Stimulated activated CD8-positive, alpha-beta memory T cell treated with anti-CD3 and anti-CD28 coated beads, Interleukin-2, amount 100 ng/mL, for 1 hour (primary cell): ENCODE data around the gene TBC1D25.
A peak's percentile ranks its signal among the peaks of the same experiment; 100 is the strongest.

Experiments
- DNase-seq, 2 donors: peaks; one replicate each; pipeline ENCODE4 v3.0.0-alpha.2; 2020; ENCODE audit warnings: low read depth in 2 of 2

Gene TBC1D25

GRCh38 chrX:48560056-48560455 is 20.5 kb downstream of the TBC1D25 start:
- no peak for DNase-seq

DNA sequence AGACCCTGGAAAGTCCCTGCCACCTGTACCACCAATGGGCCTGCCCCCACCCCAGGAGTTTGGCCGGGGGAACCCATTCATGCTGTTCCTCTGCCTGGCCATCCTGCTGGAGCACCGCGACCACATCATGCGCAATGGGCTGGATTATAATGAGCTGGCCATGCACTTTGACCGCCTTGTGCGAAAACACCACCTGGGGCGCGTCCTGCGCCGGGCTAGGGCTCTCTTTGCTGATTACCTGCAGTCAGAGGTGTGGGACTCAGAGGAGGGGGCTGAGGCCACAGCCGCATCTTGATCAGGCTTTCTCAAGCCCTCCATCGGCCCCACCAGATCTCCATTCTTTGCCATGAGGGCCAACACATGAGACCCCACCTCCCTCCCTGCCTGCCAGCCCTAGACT is 21.2 kb downstream of the TBC1D25 start:
- DNase-seq, result no peak

DNA sequence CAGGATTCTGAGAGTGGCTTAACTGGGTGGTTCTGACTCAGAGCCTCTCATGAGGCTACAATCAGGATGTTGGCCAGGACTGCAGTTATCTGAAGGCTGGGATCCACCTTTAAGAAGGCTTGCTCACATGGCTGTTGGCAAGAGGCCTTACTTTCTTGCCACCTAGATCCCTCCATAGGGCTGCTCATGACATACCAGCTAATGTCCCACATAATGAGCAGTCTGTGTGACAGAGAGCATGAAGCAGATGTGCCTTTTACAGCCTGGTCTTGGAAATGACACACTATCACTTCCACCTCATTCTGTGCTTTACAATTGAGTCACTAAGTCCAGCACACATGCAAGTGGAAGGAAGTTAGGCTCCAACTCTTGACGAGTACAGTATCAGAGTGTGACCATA is 30.4 kb downstream of the TBC1D25 start:
- no peak for DNase-seq

DNA sequence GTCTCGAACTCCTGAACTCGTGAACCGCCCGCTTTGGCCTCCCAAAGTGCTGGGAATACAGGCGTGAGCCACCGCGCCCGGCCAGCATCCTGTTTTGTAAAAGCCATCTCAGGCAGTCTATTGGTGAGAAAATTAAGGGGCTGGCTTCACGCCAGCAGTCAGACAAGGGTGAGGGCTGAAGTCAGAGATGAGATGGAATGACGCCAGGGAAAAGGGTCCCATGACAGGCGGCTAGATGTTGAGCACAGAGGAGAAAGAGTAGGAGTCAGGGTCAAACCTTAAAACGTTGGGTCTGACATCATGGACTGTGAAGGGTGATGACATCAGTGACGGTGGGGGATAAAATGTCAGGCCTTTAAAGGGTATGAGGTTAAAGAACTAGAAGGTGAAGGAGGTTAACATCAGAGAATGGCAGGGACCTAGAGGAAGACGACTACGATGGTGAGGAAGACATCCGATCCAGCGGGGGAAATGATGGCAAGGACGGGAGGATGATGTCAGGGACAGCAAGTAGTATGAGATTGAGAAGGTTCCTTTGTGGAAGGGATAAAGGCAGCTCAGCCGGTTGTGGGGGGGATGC is 34.3 kb downstream of the TBC1D25 start:
- DNase-seq, result no peak

DNA sequence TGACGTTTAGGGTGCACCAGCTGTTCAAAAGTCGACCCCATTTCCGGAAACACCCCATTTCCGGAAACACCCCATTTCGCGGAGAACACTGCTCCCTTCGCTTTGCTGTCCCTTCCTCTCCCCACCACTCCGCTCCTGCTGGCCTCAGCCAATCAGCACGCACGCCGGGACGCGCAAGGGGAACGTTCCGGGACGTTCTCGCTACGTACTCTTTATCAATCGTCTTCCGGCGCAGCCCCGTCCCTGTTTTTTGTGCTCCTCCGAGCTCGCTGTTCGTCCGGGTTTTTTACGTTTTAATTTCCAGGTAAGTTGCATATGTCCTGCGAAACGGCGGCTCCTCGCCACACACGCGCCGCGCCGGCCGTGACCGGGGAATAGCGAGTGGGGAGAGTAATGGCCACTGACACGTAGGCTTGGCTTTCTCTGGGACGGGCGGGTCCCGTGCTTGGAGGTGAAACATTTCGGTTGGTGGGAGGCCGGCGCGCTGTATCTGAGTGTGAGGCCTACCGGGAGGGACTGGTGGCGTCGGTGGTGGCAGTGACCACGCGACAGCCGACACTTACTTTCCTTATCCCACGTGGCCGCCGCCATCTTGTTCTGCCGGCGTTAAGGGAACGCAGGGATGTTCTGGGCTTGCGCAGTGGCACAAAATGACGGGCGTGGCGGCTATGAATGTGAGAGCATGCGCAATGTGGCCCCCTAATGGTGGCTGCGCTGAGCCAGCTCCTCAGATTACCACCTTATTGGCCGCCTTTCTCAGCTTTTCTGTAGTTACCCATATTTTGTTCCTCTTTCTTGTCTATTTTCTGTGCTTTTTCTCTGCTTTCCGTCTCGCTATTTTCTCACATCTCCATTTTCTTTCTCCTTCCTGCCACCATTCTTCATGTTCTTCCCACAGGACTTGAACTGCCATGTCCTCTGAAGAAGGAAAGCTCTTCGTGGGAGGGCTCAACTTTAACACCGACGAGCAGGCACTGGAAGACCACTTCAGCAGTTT is 35.1 kb downstream of the TBC1D25 start, which contains the start of gene RBM3:
RBM3 (plus strand) TSS at position 215 of the 997 bp plus-strand sequence; CDS start at position 912, 697 bp downstream.
- peak; percentile 79 to 87 for DNase-seq

GRCh38 chrX:48575642-48576041 is 36.1 kb downstream of the TBC1D25 start:
- DNase-seq, result no peak

DNA sequence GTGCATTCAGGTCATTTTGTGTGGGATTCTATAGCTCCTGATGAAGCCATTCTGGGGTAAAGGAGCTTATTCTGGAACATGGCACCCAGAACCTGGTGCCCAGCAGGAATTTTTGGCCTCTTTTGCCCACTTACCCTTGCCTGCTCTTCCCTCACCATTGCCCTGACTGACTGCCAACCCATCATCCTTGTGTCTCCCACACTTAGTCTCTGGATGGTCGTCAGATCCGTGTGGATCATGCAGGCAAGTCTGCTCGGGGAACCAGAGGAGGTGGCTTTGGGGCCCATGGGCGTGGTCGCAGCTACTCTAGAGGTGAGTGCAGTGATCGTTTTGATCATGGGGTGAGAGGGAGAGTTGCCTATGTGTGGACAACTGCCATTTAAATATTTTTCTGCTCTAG is 36.6 kb downstream of the TBC1D25 start:
- DNase-seq, result no peak

GRCh38 chrX:48578661-48579128 is 39.2 kb downstream of the TBC1D25 start:
- no peak for DNase-seq

- DNase-seq, result no peak
These were observed 39.7 kb downstream of the TBC1D25 start for GRCh38 chrX:48579259-48579658.

DNA sequence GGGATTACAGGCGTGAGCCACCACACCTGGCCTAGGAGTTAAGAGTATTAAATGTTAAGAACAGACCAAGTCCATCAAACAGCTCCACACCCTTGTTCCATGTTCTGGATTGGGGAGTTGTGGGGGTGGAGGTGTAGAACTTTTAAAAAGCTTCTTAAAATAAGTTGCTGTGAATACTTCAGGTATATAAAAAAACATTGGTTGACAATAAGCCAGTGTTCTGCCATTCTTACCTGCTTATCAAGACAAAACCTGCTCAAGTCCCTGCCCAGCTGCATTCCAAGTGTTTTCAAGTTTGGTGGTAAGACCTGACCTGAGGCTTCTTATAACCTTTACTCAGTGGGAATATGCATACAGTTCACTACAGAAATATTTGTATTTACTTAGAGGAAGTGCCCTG is 41.1 kb downstream of the TBC1D25 start:
- no peak for DNase-seq

DNA sequence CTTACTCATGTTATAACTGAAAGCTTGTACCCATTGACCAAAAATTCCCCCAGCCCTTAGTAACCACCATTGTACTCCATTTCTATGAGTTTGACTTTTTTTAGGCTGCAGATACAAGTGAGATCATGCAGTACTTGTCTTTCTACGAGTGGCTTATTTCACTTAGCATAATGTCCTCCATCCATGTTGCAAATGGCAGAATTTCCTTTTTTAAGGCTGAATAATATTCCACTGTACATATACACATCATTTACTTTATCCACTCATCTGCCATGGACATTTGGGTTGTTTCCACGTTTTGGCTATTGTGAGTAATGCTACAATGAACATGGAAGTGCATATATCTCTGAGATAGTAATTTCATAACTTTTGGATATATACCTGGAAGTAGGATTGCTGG is 45.2 kb downstream of the TBC1D25 start:
- DNase-seq, result no peak

- DNase-seq, result no peak
These were observed 50.1 kb downstream of the TBC1D25 start for GRCh38 chrX:48589482-48590162.

DNA sequence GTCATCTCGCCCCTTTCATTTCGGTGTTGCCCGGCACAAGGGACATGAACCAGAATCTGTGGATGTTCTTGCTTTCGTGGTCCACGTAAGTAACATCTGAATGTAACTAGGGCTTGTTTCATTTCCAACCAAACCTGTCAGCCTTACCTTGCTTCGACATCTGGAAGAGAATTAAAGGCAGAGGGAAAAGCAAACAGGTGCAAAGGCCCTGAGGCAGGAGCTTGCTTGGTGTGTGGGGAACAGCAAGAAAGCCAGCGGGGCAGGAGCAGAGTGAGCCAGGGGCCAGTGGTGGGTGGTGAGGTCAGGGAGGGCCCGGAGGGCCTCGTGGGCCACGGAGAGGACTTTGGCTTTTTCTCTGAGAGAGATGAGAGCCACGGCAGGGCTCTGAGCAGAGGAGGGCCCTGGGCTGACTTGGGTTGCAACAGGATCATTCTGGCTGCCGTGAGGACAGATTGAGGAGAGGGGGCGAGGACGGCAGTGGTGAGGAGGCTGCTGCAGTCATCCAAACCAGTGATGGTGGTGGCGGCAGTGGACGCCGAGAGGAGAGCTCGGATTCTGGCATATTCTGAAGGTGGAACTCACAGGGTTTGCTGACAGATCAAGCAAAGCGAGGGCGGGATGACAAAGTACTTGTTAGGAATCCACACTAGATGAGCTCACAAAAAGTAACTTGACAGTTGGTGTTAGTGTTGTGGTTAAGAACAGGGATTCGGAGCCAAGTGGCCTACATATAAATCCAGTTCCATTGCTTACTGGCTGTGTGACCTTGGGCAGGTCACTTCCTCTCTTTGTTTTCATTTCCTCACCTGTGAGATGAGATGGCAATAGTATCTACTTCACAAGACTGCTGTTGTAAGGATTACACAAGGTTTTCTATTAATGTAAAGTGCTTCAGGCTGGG is 50.9 kb downstream of the TBC1D25 start:
- DNase-seq, result no peak

DNA sequence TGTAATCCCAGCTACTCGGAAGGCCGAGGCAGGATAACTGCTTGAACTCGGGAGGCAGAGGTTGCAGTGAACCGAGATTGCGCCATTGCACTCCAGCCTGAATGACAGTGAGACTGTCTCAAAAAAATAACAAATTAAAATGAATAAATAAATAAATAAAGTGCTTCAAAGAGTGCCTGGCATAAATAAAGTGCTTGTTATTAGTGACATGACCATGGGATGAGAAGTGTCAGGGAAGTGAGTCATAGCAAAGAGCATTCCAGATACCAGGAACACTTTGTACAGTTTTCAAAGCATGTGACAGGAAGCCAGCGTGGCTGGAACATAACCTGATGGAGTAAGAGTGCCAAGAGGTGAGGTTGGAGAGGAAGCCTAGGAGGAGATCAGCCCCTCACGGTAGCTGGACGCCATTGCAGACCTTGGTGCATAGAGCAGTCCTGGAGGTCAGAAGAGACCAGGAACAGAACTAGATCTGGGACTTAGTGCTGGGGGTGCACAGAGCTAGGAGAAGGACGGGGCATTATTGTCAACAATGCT is 51.8 kb downstream of the TBC1D25 start:
- no peak for DNase-seq

- DNase-seq, result no peak
These were observed 53.5 kb downstream of the TBC1D25 start for GRCh38 chrX:48592971-48593370.

DNA sequence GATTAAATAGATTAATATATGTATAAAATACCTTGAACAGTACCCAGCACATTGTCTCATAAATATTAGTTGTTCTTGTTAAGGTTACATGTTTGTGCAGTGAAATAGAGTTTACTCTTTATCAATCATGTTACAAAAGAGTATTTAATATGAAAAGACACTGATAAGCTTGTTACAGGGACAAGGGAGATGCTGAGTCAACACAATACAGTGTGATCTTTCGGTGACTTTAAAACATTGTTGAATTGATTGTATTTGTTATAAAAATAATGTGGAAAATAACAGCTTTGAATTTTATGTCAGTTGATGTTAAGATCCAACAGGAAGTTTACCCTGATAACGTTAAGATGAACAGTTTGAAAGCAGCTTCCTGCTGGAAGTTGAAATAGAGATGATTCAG is 56.4 kb downstream of the TBC1D25 start:
- no peak for DNase-seq

DNA sequence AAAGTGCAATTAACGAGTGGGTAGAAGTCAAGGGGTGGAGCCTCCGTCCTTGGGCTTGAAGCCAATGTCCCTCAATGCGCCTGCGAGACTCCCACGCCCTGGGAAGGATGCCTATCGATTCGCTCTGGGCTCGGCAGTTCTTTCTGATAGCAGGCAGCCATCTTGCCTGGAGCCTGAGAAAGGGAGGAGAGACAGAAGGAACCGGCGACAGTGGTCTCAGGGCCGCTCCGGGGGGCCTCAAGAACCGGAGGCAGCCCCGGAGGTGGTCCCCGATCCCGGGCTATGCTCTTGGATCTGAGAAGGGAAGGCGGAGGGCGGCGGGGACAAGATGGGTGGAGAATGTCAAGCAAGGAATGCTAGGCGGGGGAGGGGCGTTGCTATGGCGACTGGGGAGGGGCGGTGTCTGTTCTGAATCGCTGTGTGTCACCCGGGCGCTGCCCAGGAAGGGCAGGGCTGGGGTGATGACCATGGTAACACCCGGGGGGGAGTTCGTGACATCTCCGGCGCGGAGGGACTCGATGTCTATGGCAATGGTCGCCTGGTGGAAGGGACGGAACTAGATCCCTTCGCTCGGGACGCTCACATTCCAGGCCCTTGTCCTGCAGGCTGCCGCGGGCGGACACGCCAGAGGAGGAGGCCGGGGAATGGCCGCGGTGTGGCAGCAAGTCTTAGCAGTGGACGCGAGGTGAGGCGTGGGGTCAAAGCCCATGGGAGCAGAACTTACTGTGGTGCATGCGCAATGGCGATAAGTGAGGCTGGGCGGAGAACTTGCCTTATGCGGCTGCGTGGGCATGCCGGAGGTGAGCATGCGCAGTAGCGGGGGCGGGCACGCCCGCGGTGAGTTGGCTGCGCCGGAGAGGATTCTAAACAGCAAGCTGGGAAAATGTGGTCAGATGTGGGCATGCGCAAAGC is 58.1 kb downstream of the TBC1D25 start, which contains the start of gene WDR13:
WDR13 (plus strand) TSS at position 140 of the 912 bp plus-strand sequence; CDS start at position 645, 505 bp downstream.
- peak; percentile 75 to 84 for DNase-seq

DNA sequence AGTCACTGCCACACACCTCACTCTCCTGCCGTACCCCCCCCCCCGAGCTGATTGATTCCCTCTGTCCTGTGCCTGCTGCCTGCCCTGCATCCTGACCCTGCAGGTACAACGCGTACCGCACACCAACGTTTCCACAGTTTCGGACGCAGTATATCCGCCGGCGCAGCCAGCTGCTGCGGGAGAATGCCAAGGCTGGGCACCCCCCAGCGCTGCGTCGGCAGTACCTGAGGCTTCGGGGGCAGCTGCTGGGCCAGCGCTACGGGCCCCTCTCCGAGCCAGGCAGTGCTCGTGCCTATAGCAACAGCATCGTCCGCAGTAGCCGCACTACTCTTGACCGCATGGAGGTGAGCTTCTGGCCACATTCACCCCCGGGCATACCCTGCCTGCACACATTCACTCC is 59.1 kb downstream of the TBC1D25 start:
- no peak for DNase-seq

GRCh38 chrX:48599341-48599740 is 59.8 kb downstream of the TBC1D25 start:
- no peak for DNase-seq

DNA sequence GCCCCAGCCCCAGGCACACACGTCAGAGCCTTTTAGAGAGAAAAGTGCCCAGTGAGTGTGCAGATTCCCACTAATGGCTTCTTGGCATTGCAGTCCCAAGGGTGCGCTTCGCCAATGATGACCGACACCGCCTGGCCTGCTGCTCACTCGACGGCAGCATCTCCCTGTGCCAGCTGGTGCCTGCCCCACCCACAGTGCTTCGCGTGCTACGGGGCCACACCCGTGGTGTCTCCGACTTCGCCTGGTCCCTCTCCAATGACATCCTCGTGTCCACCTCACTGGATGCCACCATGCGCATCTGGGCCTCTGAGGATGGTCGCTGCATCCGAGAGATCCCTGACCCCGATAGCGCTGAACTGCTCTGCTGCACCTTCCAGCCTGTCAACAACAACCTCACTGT is 60.7 kb downstream of the TBC1D25 start:
- DNase-seq, result no peak
